H1 (cell line): Measurements from ENCODE around the gene BATF2. TPM values are rescaled to one million over a fixed set of nuclear protein-coding genes. Genes with fewer than 3 reads are reported as not detected.

Source experiments
- ATF2 ChIP-seq: IDR thresholded peaks from 2 replicates; pipeline ENCODE4 v1.6.1; 2012; ENCODE audit warnings: low read length, inconsistent platforms
- KDM1A ChIP-seq: fragments of 200-600, 300-600 bp; sonication (generic); IDR thresholded peaks from 2 replicates; pipeline ENCODE4 v1.7.1; 2016; ENCODE audit warnings: mild to moderate bottlenecking, low read length, borderline replicate concordance
- YY1 ChIP-seq: IDR thresholded peaks from 2 replicates; pipeline ENCODE4 v1.6.1; 2011; ENCODE audit warnings: low read depth, mild to moderate bottlenecking, low read length
- polyA plus RNA-seq, 7 experiments: library from polyadenylated mRNA; depleted of rRNA in 3 of 7; stranded (reverse) in 5 of 7; unstranded in 2 of 7; fragments of >200 nt in 5 of 7; fragments of 200-250 nt in 2 of 7; gene quantifications; 1 replicate in 5 of 7; 2 replicates in 1 of 7; 4 replicates in 1 of 7; pipeline versions ENCODE4 v1.2.1 to v1.2.3, GENCODE V29; 2011 to 2013; ENCODE audit warnings: missing spikeins in 2 of 7, mixed read lengths in 2 of 7
- total RNA-seq: library from RNA; stranded (reverse); fragmentation: NEBNext Ultra II Directional; extraction: Animal tissue kit (Norgen Biotek cat#: 25700); gene quantifications from 2 replicates; pipeline ENCODE4 v1.2.1, GENCODE V29; 2021

The BATF2 gene
- total and polyA plus RNA-seq, 2 of the 8 experiments (the other 6 are each of a cell fraction or from before 2014, with no cell fraction given), result 1.4 to 3.1 TPM

GRCh38 chr11:64959498-64959897, 37.3 kb downstream of the BATF2 start (continued):
- TF ChIP-seq ATF2, result no peak
- TF ChIP-seq KDM1A, result no peak
- TF ChIP-seq YY1, result no peak
